Islet of Langerhans (tissue), 1 donor: ENCODE measurements around the gene CCZ1.
"Not testable (repeated sequence)": the region's sequence is repeated elsewhere in the genome, so short reads cannot be mapped to it uniquely, and the experiment has no call there.

Experiments
- FAIRE-seq: peaks from one replicate; lab custom pipeline; 2011; peaks lifted over from hg19 to GRCh38; lab: Jason Lieb, UNC

The CCZ1 gene

GRCh38 chr7:5898480-5899224, at the start of gene CCZ1:
CCZ1 (plus strand) TSS chr7:5898733; CDS start chr7:5898800, 67 bp downstream.
- FAIRE-seq = not testable (repeated sequence)

DNA sequence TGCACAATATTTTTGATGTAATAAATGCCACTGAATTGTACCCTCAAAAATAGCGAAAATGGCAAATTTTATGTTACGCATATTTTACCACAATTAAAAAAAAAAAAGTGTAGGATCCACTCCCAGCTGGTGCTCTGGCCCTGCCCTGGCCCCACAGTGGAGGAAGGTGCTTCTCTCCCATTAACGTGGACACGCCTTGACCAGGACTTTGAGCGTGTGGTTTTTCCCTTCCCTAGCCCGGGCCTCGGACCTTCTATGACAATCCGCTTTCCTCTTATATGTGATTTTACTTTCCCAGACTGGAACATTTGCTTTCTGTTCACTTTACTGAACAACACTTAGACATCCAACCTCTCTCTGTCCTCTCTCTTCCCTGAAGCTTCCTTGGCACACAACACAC, 47.6 kb upstream of the CCZ1 start:
- no peak for FAIRE-seq

DNA sequence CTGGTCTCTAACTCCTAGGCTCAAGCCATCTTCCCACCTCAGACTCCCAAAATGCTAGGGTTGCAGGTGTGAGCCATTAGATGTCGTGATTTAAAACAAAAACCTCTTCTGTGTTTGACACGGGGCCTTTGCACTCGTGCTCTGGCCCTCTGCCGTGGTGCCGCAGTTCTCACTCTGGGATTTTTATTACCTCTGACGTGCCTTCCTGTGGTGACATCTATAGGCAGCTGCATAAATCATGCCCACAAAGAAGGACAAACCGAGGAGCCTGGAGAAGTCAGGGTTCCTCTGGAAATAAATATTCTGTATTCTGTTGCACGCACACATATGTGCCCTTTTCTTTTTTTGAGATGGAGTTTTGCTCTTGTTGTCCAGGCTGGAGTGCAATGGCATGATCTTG, 43.8 kb upstream of the CCZ1 start:
- no peak for FAIRE-seq

- FAIRE-seq = not testable (repeated sequence)
Observed at GRCh38 chr7:5857041-5857575, 41.4 kb upstream of the CCZ1 start.

DNA sequence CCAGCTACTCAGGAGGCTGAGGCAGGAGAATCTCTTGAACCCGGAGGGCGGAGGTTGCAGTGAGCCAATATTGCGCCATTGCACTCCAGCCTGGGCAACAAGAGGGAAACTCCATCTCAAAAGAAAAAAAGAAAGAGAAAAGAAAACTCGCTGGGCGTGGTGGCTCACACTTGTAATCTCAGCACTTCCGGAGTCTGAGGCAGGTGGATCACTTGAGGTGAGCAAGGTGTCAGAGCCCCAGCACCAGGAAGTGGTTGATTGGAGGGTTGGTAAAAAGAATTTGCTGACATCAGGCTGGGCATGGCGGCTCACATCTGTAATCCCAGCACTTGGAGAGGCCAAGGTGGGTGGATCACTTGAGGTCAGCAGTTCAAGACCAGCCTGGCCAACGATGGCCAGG, 40.0 kb upstream of the CCZ1 start:
- FAIRE-seq = not testable (repeated sequence)

DNA sequence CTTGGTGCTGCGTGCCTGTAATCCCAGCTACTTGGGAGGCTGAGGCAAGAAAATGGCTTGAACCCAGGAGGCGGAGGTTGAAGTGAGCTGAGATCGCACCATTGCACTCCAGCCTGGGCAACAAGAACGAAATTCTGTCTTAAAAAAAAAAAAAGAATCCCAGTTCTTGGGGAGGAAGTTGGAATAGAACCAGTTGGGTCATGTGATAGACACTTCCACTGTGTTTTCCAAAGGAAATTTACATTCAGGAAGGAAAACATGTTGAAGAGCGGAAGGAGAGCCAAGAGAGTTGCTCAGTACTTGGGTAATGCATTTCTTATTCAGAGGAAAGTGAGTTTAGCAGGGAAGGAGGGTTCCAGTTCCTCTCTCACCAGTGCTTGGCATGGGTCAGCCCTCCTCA, 37.3 kb upstream of the CCZ1 start:
- not testable (repeated sequence) for FAIRE-seq

DNA sequence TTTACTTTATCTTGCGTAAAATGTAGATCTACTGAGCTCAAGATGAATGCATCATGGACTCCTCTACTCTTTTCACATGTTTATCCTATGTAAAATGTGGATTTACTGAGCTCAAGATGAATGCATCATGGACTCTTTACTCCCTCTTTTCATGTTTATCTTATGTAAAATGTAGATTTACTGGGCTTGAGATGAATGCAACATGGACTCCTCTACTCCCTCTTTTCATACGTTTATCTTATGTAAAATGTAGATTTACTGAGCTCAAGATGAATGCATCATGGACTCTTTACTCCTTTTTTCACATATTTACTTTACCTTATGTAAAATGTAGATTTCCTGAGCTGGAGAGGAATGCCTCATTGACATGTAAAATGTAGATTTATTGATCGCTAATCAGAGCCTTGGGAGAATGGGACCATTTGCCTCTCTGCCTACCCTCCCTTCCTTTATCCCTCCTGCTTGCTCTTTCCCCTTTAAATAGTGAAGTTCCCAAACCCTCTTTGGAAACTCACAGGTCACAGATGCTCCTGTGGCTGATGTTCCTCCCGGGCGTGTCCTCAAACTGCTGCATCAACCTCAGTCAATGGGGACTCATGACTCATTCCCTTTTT, 35.7 kb upstream of the CCZ1 start:
- FAIRE-seq = not testable (repeated sequence)

- not testable (repeated sequence) for FAIRE-seq
Observed at GRCh38 chr7:5865279-5865931, 33.1 kb upstream of the CCZ1 start.

DNA sequence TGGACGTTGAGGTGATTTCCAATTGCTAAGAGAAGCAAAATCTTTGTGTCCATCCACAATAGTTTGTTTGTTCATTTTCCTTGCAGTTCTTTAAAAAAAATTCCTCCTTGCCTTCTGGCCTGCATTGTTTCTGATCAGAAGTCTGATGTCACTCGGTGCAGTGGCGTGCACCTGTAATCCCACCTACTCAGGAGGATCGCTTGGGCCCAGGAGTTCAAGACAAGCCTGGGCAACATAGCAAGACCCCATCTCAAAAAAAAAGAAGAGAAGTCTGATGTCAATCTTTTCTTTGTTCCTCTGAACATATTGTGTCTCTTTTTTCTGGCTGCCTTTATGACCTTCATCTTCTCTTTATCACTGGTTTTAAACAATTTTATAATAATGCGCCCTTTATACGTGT, 31.5 kb upstream of the CCZ1 start:
- FAIRE-seq = no peak

GRCh38 chr7:5868928-5869341, 29.6 kb upstream of the CCZ1 start:
- not testable (repeated sequence) for FAIRE-seq

- no peak for FAIRE-seq
Observed at GRCh38 chr7:5869691-5870090, 28.8 kb upstream of the CCZ1 start.

- no peak for FAIRE-seq
Observed at GRCh38 chr7:5870311-5870710, 28.2 kb upstream of the CCZ1 start.

DNA sequence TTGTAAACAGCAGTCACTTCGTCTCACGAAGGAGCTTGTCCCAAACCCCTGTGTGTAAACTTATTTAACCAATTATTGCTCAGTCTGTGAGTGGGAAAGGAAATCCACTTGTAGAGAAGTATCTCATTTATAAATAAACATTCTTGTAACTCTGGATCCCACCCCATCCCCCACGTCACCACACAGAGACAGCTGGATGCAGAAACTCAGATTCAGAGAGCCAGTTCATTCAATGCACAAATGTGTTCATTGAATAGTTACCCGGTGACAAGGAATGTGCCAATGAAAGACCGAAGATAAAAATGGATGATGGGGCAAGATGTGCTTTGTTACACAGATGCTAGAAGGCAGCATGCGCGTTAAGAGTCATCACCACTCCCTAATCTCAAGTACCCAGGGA, 26.2 kb upstream of the CCZ1 start:
- no peak for FAIRE-seq

DNA sequence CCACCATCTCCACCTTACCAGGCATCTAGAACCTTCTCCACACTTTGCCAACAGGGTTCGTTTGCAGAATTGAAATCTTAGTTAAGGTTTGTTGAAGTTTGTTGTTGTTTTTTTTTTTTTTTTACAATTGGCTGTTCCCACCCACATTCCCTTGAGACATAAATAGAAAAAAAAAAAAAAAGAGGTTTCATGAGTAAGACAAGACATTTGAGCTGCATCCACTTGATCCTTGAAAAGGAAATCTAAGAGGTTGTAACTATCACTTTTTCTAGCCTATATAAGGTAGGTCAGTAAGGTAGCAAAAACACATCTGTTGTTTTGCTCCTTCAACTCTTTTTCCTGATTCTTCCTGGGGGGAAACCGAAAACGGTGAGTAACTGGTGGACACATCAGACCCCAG, 18.9 kb upstream of the CCZ1 start:
- not testable (repeated sequence) for FAIRE-seq

DNA sequence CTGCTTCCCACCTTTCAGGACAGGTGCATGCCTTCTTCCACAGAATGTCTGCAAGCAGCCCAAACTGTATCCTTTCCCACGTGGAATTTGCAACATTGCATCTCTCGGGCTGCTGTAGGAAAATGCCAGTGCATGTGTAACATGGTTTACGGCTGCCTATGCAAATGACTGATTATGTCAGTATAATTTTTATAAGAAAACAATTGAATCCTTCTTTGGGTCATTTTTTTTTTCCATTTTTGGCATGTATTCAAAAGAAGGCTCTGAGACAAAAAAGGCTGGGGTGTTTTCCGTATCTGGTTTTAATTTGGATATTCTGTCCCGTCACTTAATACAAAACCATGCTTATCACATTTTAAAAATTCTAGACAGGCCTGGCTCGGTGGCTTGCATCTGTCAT, 18.4 kb upstream of the CCZ1 start:
- not testable (repeated sequence) for FAIRE-seq

GRCh38 chr7:5884431-5884830, 14.1 kb upstream of the CCZ1 start:
- FAIRE-seq = not testable (repeated sequence)

DNA sequence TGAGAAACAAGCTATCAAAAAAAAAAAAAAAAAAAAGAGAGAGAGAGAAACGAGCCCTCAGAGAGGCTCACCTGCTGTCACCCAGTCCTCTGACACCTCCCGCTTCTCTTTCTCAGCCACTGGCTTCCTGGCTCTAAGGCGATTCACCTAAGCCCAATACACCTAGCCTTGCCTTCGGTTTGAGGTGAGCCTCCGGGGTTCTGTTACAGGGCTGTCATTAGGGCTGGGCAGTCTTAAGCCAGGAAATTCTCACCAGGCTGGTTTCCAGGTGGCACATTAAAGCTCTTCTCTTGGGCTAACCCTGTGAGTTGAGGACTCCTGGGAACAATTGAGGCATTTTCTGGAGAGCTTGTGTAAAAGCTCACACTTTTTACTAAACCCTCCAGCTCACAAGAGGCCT, 10.5 kb upstream of the CCZ1 start:
- not testable (repeated sequence) for FAIRE-seq

DNA sequence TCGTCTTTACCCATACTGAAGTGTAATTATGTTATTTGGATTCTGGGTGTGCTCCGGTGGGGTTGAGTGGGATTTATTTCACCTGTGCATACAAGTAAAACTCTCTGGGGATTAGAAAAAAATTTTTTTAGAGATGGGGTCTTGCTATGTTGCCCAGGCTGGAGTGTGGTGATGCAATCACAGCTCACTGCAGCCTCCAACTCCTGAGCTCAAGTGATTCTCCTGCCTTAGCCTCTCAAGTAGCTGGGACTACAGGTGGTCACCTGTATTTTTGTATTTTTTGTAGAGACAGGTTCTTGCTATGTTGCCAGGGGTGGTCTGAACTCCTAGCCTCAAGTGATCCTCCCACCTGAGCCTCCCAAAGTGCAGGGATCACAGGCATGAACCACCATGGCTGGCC, 8.3 kb upstream of the CCZ1 start:
- not testable (repeated sequence) for FAIRE-seq

DNA sequence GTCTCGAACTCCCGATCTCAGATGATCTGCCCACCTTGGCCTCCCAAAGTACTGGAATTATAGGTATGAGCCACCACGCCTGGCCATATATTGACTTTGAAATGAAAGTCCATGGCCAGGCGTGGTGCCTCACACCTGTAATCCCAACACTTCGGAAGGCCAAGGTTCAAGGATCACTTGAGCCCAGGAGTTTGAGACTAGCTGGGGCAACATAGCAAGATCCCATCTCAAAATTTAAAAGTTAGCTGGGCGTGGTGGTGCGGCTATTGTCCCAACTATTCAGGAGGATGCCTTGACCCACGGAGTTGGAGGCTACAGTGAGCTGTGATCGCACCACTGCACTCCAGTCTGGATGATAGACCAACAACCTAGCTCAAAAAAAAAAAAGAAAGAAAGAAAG, 6.0 kb upstream of the CCZ1 start:
- FAIRE-seq = no peak

DNA sequence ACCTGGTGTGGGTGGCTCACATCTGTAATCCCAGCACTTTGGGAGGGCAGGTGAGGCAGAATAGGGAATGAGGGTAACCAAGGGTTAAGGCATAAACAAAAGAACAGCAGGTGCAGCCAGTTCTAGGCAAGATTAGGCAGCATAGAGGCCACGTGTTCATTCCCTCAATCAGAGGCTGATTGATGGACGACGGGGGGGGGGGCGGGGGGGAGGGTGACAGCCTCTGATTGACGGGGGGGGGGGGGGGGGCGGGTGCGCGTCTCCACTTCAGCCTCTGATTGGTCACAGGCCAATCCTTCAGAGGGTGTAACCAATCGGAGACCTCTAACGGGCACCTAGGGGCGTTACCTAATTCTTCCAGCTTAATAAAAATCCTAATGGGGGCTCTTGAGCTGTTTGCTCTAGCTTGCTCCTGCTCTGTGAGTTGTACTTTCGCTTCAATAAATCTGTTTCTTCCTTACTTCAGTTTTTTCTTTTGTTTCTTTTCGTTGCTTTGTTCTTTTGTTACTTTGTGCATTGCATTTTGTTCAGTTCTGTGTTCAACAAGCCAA, 1.1 kb upstream of the CCZ1 start:
- not testable (repeated sequence) for FAIRE-seq

- FAIRE-seq = not testable (repeated sequence)
Observed at GRCh38 chr7:5903002-5903401, 4.5 kb downstream of the CCZ1 start.

DNA sequence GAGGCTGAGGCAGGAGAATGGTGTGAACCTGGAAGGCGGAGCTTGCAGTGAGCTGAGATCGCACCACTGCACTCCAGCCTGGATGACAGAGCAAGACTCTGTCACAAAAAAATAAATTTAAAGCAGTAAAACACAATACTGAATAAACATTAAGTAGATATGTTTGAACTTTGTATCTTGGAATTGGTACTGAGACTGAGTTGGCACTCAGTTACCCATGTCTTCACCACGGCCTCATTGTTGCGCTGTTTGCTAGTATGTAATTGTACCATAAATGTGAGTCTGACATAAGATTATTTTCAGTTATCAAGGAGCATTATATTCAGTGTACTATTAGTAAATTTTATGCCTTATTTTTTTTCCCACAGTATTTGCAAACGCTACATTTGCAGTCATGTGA, 6.2 kb downstream of the CCZ1 start:
- not testable (repeated sequence) for FAIRE-seq

- not testable (repeated sequence) for FAIRE-seq
Observed at GRCh38 chr7:5908835-5909234, 10.3 kb downstream of the CCZ1 start.
